Measurements from ENCODE around the gene ZSWIM1. TPM values are rescaled to one million over a fixed set of nuclear protein-coding genes. Genes with fewer than 3 reads are reported as not detected.

The ZSWIM1 gene
- total RNA-seq, 1 experiment from 2014 or later: 7.6 TPM

GRCh38 chr20:45907219-45907948 is 26.4 kb downstream of the ZSWIM1 start:
- Mint-ChIP-seq H3K4me1 (ENCODE audit: insufficient read depth, unreplicated experiment) (peaks cover 14% of the 10 kb centered on the region), H3K27ac (ENCODE audit: low read depth, unreplicated experiment) (no peak overlapping the region), H3K36me3 (ENCODE audit: insufficient read depth, unreplicated experiment) (no peaks in the 10 kb centered on the region), H3K9me3 (ENCODE audit: unreplicated experiment) (no peaks in the 10 kb centered on the region), H3K27me3 (ENCODE audit: insufficient read depth, unreplicated experiment) (no peaks in the 10 kb centered on the region), H3K4me3 (ENCODE audit: unreplicated experiment) (no peak overlapping the region)
- DNase-seq (ENCODE audit: unreplicated experiment): no peak
- POLR2A ChIA-PET: interaction anchor here (0.6 kb wide), 1 partner anchor 32 kb away, joined by 3 read pairs; no protein-coding TSS in a partner anchor
- CTCF ChIA-PET: interaction anchor here (0.9 to 1.4 kb wide), 2 partner anchors 21 to 26 kb away, joined by 3 to 7 read pairs; no protein-coding TSS in a partner anchor
- intact Hi-C loops (cut with micrococcal nuclease): no loop called here
- no peak for TF ChIP-seq CTCF (IDR thresholded peaks at IDR 0.05; ENCODE audit: unreplicated experiment)
- no TSS peak for BruUV-seq (replicated peaks)

- Mint-ChIP-seq H3K27ac (ENCODE audit: low read depth, unreplicated experiment) (no peak overlapping the region), H3K36me3 (ENCODE audit: insufficient read depth, unreplicated experiment) (no peaks in the 10 kb centered on the region), H3K4me3 (ENCODE audit: unreplicated experiment) (no peak overlapping the region), H3K27me3 (ENCODE audit: insufficient read depth, unreplicated experiment) (no peaks in the 10 kb centered on the region), H3K4me1 (ENCODE audit: insufficient read depth, unreplicated experiment) (peaks cover 14% of the 10 kb centered on the region), H3K9me3 (ENCODE audit: unreplicated experiment) (no peaks in the 10 kb centered on the region)
- no peak for DNase-seq (ENCODE audit: unreplicated experiment)
- intact Hi-C loops (cut with micrococcal nuclease): no loop called here
- no peak for TF ChIP-seq CTCF (IDR thresholded peaks at IDR 0.05; ENCODE audit: unreplicated experiment)
- POLR2A ChIA-PET: interaction anchor here (0.7 to 1.0 kb wide), 2 partner anchors 21 to 1019 kb away, joined by 3 read pairs; no protein-coding TSS in a partner anchor
- CTCF ChIA-PET: interaction anchor here (0.9 to 1.6 kb wide), 4 partner anchors 20 to 79 kb away, joined by 3 to 7 read pairs (median 4); no protein-coding TSS in a partner anchor
- BruUV-seq (replicated peaks): no TSS peak
Measured at GRCh38 chr20:45908084-45908483, 27.1 kb downstream of the ZSWIM1 start.

- CTCF ChIA-PET: interaction anchor here (0.7 to 1.6 kb wide), 3 partner anchors 24 to 44 kb away, joined by 3 to 5 read pairs (median 4); partner anchors contain the start of gene ZSWIM1
- H3K4me3 Mint-ChIP-seq (ENCODE audit: unreplicated experiment): no peak overlapping the region
Measured at GRCh38 chr20:45909336-45909808, 28.3 kb downstream of the ZSWIM1 start.

More at GRCh38 chr20:45909336-45909808, 28.3 kb downstream of the ZSWIM1 start:
- POLR2A ChIA-PET: interaction anchor here (0.7 to 2.1 kb wide), 7 partner anchors 9 to 35 kb away, joined by 3 to 7 read pairs (median 5); partner anchors contain the start of genes CTSA and NEURL2
- H3K36me3 Mint-ChIP-seq (ENCODE audit: insufficient read depth, unreplicated experiment): no peaks in the 10 kb centered on the region
- H3K27me3 Mint-ChIP-seq (ENCODE audit: insufficient read depth, unreplicated experiment): no peaks in the 10 kb centered on the region
- intact Hi-C loops (cut with micrococcal nuclease): no loop called here
- no TSS peak for BruUV-seq (replicated peaks)
- H3K4me1 Mint-ChIP-seq (ENCODE audit: insufficient read depth, unreplicated experiment): peaks cover 14% of the 10 kb centered on the region
- TF ChIP-seq CTCF (IDR thresholded peaks at IDR 0.05; ENCODE audit: unreplicated experiment): no peak
- DNase-seq (ENCODE audit: unreplicated experiment): no peak
- no peak overlapping the region for H3K27ac Mint-ChIP-seq (ENCODE audit: low read depth, unreplicated experiment)
- H3K9me3 Mint-ChIP-seq (ENCODE audit: unreplicated experiment): no peaks in the 10 kb centered on the region

Data from MCF 10A (cell line).